GM21619 (cell line): Measurements from ENCODE around the gene CACNG1.
"Not testable (repeated sequence)": the region's sequence is repeated elsewhere in the genome, so short reads cannot be mapped to it uniquely, and the experiment has no call there.

Experiments used
- ATAC-seq: cut with Tn5 transposase; IDR thresholded peaks from one replicate; pipeline ENCODE4 v1.9.1; 2021; ENCODE audit not compliant: unreplicated experiment

The CACNG1 gene

DNA sequence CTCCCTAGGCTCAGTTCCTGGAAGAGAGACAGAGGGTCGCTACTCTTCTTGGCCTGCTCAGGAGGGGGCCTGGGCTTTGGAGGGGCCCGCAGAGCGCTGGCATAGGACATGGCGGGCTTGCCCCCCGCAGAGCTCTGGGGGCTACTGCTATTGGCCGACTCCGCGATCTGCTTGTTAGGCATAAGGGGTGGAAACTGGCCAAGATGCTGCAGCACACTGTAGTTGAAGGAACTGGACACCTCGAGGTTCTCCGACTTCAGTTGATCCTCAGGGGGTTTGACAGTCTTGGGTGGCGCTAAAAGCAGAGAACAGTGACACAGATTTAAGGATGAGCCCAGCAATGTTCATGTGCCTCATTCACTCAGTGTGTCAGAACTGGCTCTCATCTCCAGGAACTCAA lies 33.9 kb downstream of the CACNG1 start:
- ATAC-seq: no peak

DNA sequence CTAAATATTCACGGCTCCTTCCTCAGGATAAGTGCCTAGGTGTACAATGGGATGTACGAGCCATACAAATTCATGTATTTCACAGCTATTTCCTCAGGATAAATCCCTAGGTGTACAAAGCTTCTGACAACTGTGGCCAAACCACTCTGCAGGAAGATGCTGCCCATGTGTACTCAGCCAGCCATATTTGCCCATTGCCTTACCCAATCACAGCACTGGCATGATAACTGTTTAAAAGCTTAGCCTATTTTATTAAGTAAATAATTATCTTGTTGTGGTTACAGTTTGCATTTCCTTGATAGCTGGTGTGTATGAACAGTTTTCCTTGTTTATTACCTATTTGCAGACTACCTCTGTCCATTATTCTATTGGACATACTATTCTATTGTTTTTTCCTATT lies 35.1 kb downstream of the CACNG1 start:
- no peak for ATAC-seq

DNA sequence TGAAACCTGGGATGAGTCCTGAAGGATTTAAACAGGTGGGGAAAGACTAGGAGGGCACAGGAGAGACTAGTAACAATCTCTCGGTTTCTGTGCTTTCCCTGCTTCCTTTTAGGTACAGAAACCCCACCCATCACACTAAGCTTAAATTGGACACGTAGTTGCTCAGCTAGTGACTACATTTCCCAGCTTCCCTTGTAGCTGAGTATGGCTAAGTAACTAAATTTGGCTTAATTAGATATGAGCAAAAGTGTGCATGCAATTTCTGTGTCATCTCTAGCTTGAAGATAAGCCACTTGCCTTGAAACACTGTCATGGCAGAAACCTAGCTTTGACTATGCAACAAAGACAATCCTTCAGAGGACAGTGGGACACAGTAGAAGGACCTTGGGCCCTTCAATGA lies 36.5 kb downstream of the CACNG1 start:
- no peak for ATAC-seq

DNA sequence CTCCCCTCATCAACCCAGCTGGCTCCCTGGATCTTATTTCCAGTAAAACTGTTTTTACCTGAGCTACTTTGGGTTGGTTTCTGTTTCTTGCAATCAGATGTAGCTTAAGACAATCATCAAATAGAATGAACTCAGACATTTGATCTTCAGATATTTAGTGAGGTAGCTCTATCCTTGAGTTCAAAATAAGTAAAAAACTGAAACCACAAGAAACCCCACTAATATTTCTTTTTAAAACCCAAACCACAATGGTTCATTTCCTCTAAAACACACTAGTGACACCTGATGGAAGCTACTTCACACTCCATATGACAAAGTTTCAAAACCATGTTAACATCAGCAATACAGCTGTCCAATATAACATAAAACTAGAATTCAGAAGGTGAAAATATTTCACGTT lies 37.8 kb downstream of the CACNG1 start:
- peak; percentile 81 for ATAC-seq

DNA sequence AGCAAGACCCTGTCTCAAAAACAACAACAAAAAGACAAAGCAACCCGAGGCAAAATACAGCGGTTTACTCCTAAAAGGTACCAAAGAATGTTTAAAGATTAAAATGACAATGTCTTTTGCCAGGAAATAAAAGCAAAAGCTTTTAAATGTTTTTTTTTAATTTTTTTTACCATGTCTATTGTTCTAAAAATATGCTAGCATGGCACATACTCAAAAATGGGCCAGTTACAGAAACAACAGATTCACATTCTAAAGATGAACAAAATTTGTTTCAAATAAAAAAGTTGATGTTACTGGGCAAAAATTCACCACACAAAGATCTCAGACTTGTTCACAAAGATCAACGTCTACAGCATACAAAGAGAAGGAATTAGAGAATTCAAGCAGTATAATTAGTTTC lies 41.1 kb downstream of the CACNG1 start:
- ATAC-seq: no peak

DNA sequence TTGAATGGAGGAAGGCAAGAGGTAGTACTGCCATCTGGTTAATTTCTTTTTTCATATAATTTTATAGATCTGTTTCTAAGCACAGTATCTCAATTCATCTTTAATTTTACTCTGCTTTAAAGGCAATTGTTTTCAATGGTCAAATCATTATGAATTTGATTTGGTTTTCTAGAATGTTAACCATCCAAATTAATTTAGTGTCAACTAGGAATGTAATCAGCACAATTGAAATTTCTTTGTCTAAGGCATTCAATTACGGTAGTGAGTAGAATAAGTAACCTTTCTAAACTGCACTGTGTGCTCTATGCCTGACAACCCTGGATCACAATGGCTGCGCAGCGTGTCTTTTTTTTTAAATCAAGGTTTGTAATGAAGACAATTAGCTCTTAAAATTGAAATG lies 44.3 kb downstream of the CACNG1 start:
- ATAC-seq: no peak

DNA sequence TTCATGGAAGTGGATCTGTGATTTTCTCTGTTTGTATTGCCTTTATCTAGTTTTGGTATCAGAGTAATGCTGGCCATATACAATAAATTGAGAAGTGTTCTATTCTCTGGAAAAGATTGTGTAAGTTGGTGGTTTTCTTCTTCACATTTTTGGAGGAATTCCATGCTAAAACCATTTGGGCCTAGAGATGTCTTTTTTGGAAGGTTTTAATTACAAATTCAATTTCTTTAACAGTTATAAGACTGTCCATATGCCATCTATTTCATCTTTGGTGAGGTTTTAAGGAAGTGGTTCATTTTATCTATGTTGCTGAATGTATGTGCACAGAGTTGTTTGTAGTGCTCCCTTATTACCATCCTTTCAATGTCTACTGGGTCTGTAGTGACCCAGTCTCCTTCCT lies 46.0 kb downstream of the CACNG1 start:
- no peak for ATAC-seq

DNA sequence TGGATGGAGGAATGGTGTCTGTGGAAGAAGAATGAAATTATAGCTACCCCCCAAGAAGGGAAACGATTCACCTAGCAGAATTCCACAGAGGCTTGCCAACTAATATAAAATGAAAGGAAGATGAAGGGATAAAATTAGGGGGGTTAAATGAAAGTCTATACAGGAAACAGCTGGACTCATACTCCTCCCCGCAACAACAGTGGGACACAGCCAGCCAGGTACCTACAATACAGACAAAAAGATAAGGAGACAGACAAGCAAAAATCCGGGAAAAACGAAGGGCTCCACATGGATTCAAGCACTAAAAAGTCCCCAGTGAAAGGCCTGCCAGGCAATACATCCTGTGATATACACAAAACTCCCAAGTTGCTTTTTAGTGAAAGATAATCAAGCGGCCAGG lies 47.9 kb downstream of the CACNG1 start:
- ATAC-seq: no peak

DNA sequence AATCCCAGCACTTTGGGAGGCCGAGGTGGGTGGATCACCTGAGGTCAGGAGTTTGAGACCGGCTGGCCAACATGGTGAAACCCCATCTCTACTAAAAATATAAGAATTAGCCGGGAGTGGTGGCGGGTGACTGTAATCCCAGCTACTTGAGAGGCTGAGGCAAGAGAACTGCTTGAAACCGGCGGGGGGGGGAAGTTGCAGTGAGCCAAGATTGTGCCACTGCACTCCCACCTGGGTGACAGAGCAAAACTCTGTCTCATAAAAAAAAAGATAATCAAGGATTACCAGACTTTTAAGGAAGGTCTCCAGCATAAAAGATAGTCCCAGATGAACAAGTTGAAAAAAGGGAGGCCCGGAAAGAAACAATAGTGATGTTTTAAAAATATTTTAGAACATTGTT lies 48.4 kb downstream of the CACNG1 start:
- ATAC-seq: not testable (repeated sequence)

DNA sequence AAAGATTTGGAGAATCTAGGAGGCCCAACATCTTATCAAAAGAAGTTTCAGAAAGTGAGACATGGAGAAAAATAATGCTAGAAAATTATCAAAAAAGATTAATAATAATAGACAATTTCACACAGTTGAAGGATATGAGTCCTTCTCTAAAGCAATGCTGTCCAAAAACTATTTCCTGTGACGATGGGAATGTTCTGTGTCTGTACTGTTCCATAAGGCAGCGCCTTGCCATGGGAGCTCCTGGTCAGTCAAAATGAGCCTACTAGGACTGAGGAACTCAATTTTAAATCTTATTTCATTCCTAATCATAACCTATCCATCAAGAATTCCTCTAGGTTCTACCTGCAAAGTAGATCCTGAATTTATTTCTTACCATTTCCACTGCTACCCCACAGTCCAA lies 49.0 kb downstream of the CACNG1 start:
- ATAC-seq: no peak

DNA sequence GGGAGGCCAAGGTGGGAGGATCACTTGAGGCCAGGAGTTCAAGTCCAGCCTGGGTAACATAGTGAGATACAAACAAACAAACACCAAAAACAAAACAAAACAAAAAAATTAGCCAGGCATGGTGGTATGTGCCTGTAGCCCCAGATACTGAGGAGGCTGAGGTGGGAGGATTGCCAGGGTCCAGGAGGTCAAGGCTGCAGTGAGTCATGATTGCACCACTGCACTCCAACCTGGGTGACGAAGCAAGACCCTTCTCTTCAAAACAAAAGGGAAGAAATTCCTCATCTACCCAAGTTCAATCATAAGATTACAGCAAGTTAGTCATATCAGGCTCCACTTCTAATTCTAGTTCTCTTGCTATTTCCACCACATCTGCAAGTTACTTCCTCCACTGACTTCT lies 50.9 kb downstream of the CACNG1 start:
- ATAC-seq: not testable (repeated sequence)

DNA sequence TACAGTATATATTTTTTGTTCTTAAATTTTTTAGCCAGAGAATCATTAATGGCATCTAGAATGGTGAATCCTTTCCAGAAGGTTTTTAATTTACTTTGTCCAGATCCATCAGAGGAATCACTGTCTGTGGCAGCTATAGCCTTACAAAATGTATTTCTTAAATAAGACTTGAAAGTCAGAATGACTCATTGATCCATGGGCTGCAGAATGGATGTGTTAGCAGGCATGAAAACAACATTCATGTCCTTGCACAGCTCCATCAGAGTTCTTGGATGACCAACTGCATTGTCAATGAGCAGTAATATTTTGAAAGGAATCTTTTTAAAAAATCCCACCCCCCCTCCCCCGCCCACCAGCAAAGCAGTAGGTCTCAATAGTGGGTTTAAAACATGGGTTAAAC lies 51.4 kb downstream of the CACNG1 start:
- no peak for ATAC-seq

DNA sequence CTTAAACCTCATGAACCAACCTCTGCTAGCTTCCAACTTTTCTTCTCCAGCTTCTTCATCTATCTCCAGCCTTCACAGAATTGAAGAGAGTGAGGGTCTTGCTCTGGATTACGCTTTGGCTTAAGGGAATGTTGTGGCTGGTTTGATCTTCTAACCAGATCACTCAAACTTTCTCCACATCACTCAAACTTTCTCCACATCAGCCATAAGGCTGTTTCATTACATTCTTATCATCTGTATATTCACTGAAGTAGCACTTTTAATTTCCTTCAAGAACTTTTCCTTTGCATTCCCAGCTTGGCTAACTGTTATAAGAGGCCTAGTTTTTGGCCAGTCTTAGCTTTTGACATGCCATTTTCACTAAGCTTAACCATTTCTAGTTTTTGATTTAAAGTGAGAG lies 52.3 kb downstream of the CACNG1 start:
- no peak for ATAC-seq

DNA sequence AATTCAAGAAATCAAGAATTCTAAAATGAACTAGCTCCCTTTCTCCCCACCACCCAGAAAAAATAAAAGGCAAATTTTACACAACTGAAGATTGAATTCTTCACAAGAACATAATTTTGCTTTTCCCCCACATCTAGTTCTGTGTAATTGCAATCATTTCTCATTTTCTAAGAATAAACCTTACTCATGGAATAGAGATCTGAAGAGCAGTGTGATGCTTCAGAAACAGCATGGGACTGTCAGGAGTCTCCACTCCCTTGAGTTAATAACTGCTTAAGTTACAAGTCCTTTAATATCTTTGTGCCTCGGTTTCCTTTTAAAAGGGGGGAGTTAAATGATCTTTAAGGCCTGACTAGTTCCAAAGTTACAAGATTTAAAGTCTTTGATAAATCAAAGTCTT lies 53.7 kb downstream of the CACNG1 start:
- ATAC-seq: no peak

DNA sequence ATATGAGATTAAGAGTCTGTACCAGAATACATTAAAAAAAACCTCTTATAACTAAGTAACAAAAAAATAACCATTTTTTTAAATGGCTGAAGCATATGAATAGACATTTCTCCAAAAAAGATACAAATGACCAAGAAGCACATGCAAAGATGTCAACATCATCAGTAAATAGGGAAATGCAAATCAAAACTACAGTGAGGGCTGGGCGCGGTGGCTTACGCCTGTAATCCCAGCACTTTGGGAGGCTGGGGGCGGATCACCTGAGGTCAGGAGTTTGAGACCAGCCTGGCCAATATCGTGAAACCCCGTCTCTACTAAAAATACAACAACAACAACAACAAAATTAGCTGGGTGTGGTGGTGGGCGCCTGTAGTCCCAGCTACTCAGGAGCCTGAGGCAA lies 60.3 kb downstream of the CACNG1 start:
- ATAC-seq: not testable (repeated sequence)

DNA sequence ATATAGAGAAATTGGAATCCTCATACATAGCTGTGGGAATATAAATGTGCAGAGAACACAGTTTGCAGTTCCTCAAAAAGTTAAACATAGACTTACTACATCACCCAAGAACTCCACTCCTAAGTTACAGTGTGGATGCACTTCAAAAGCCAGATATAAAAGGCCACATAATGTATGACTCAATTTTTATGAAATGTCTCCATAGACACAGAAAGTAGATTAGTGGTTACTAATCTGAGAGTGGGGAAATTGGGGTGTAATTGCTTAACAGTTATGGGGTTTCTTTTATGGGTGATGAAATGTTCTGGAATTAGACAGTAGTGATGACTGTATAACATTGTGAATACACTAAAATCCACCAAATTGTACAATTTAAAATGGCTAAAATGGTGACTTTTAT lies 60.9 kb downstream of the CACNG1 start:
- ATAC-seq: no peak
